HG03521 (cell line): Measurements from ENCODE around the gene NEURL1B.
"Not testable (repeated sequence)": the region's sequence is repeated elsewhere in the genome, so short reads cannot be mapped to it uniquely, and the experiment has no call there.

Experiments
- ATAC-seq: cut with Tn5 transposase; IDR thresholded peaks from one replicate; pipeline ENCODE4 v1.9.1; 2021; ENCODE audit warnings: mild to moderate bottlenecking, moderate library complexity; ENCODE audit not compliant: unreplicated experiment

Gene NEURL1B

GRCh38 chr5:172648755-172649154 is 7.7 kb downstream of the NEURL1B start:
- no peak for ATAC-seq

GRCh38 chr5:172656496-172656895 is 15.4 kb downstream of the NEURL1B start:
- not testable (repeated sequence) for ATAC-seq

- not testable (repeated sequence) for ATAC-seq
Measured at GRCh38 chr5:172657524-172658233, 16.6 kb downstream of the NEURL1B start.

GRCh38 chr5:172658391-172658790 is 17.3 kb downstream of the NEURL1B start:
- ATAC-seq: no peak

GRCh38 chr5:172658961-172659501 is 18.0 kb downstream of the NEURL1B start:
- no peak for ATAC-seq

- no peak for ATAC-seq
Measured at GRCh38 chr5:172659570-172659908, 18.5 kb downstream of the NEURL1B start.

GRCh38 chr5:172659909-172660628 is 19.0 kb downstream of the NEURL1B start:
- ATAC-seq: no peak

GRCh38 chr5:172660974-172661373 is 19.9 kb downstream of the NEURL1B start:
- no peak for ATAC-seq

GRCh38 chr5:172661526-172661925 is 20.5 kb downstream of the NEURL1B start:
- ATAC-seq: no peak

GRCh38 chr5:172662596-172662995 is 21.5 kb downstream of the NEURL1B start:
- no peak for ATAC-seq

- no peak for ATAC-seq
Measured at GRCh38 chr5:172664018-172664417, 23.0 kb downstream of the NEURL1B start.

- ATAC-seq: no peak
Measured at GRCh38 chr5:172664681-172665541, 23.8 kb downstream of the NEURL1B start.

- no peak for ATAC-seq
Measured at GRCh38 chr5:172666251-172666650, 25.2 kb downstream of the NEURL1B start.

GRCh38 chr5:172667786-172668593 is 26.9 kb downstream of the NEURL1B start:
- ATAC-seq: no peak

- ATAC-seq: no peak
Measured at GRCh38 chr5:172668594-172669071, 27.6 kb downstream of the NEURL1B start.

GRCh38 chr5:172669386-172670004 is 28.4 kb downstream of the NEURL1B start:
- no peak for ATAC-seq

- no peak for ATAC-seq
Measured at GRCh38 chr5:172670005-172670402, 28.9 kb downstream of the NEURL1B start.

GRCh38 chr5:172670444-172670843 is 29.4 kb downstream of the NEURL1B start:
- ATAC-seq: no peak

- ATAC-seq: no peak
Measured at GRCh38 chr5:172671091-172671490, 30.0 kb downstream of the NEURL1B start.

- ATAC-seq: no peak
Measured at GRCh38 chr5:172672681-172673080, 31.6 kb downstream of the NEURL1B start.
